ENCODE results near the gene L1CAM. TPM values are rescaled to one million over a fixed set of nuclear protein-coding genes. Genes with fewer than 3 reads are reported as not detected.

Gene L1CAM
- polyA plus RNA-seq, 2 of the 4 experiments (the other 2 are of a cell fraction), result 1.9 to 14.2 TPM

- CTCF ChIA-PET, result interaction anchor here (4.5 to 25.1 kb wide), 2 partner anchors 11 kb away, joined by 26 to 363 read pairs; partner anchors contain the start of gene RENBP
Observed at GRCh38 chrX:153934148-153934761, 48.3 kb upstream of the L1CAM start.

DNA sequence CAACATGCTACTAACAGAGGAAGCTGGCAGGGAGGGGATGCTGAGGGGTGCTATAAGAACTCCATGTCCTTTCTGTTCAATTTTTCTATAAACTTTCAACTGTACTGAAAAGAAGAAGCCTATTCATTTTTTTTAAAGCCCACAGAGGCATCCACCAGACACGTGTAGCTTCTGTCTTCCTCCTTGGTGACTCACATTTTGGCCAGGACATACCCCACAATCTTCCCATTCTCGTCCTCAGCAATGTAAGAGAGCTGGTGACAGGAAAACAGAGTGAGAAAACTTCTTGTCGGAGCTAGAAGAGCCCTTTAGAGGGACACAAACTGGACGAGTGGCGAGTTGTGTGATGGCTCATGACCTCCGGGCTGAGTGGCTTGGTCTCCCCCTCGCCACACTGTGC is 47.8 kb upstream of the L1CAM start:
- Histone ChIP-seq H3K9me3 (no peaks in the 10 kb centered on the region), H3K4me2 (peak overlapping the region; percentile 90), H3K4me3 (peak overlapping the region; percentile 91), H3K4me1 (peaks cover 17% of the 10 kb centered on the region), H3K27ac (peak overlapping the region; percentile 86 to 92)
- no peak for TF ChIP-seq MAFK (IDR thresholded peaks at IDR 0.05; ENCODE audit: partially characterized antibody)
- TF ChIP-seq, protein P1, sequence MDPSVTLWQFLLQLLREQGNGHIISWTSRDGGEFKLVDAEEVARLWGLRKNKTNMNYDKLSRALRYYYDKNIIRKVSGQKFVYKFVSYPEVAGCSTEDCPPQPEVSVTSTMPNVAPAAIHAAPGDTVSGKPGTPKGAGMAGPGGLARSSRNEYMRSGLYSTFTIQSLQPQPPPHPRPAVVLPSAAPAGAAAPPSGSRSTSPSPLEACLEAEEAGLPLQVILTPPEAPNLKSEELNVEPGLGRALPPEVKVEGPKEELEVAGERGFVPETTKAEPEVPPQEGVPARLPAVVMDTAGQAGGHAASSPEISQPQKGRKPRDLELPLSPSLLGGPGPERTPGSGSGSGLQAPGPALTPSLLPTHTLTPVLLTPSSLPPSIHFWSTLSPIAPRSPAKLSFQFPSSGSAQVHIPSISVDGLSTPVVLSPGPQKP (IDR thresholded peaks at IDR 0.05; ENCODE audit: low read depth, low read length), result no peak
- TF ChIP-seq NPAS2 (CRISPR knock-in tag; IDR thresholded peaks at IDR 0.05; ENCODE audit: borderline replicate concordance), result no peak
- no peak for TF ChIP-seq FOSL2 (IDR thresholded peaks at IDR 0.05)
- no peak for TF ChIP-seq FOSL2 (CRISPR knock-in tag; IDR thresholded peaks at IDR 0.05)
- TF ChIP-seq RAD21 (conservative IDR thresholded peaks at IDR 0.05 in 1 of 2, IDR thresholded peaks at IDR 0.05 in 1 of 2), result no peak
- WGBS (ENCODE audit: missing lambda C conversion rate), result 13% methylated on average over 7 of the region's 7 CpGs
- no peak for FAIRE-seq
- no peak for ATAC-seq
- no peak for DNase-seq (ENCODE audit: low read depth in 1 of 2, low spot score in 1 of 2)
- POLR2A ChIA-PET, result no interaction called here
- CTCF ChIA-PET, result interaction anchor here (0.6 to 25.1 kb wide), 3 partner anchors 11 to 174 kb away, joined by 4 to 363 read pairs (median 26); partner anchors contain the start of gene RENBP

More at GRCh38 chrX:153934148-153934761, 48.3 kb upstream of the L1CAM start:
- ATAC-seq, result peak in 1 of 2 experiments; percentile 8; a peak in 2 of 6 replicates
- Histone ChIP-seq H3K27ac (peak overlapping the region; percentile 86 to 92), H3K9me3 (no peaks in the 10 kb centered on the region), H3K4me3 (peak overlapping the region; percentile 91), H3K4me1 (peaks cover 12% of the 10 kb centered on the region), H3K4me2 (peak overlapping the region; percentile 90)
- DNase-seq (ENCODE audit: low read depth in 1 of 2, low spot score in 1 of 2), result no peak
- POLR2A ChIA-PET, result interaction anchor here (1.0 kb wide), 1 partner anchor 37 kb away, joined by 4 read pairs; the partner anchor contains the start of gene HCFC1
- TF ChIP-seq HEYL (CRISPR knock-in tag; IDR thresholded peaks at IDR 0.05), result no peak
- TF ChIP-seq JUNB (IDR thresholded peaks at IDR 0.05), result no peak
- no peak for TF ChIP-seq RFX5 (IDR thresholded peaks at IDR 0.05)
- TF ChIP-seq ZFP36 (IDR thresholded peaks at IDR 0.05; ENCODE audit: borderline replicate concordance, partially characterized antibody), result no peak
- no peak for TF ChIP-seq ZC3H11A (IDR thresholded peaks at IDR 0.05)
- TF ChIP-seq FOXS1 (CRISPR knock-in tag; IDR thresholded peaks at IDR 0.05), result no peak
- TF ChIP-seq, protein P2, sequence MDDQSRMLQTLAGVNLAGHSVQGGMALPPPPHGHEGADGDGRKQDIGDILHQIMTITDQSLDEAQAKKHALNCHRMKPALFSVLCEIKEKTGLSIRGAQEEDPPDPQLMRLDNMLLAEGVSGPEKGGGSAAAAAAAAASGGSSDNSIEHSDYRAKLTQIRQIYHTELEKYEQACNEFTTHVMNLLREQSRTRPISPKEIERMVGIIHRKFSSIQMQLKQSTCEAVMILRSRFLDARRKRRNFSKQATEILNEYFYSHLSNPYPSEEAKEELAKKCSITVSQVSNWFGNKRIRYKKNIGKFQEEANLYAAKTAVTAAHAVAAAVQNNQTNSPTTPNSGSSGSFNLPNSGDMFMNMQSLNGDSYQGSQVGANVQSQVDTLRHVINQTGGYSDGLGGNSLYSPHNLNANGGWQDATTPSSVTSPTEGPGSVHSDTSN (IDR thresholded peaks at IDR 0.05), result no peak
- no peak for TF ChIP-seq MYC (IDR thresholded peaks at IDR 0.05; ENCODE audit: borderline replicate concordance, low read length)
- TF ChIP-seq, protein P3, sequence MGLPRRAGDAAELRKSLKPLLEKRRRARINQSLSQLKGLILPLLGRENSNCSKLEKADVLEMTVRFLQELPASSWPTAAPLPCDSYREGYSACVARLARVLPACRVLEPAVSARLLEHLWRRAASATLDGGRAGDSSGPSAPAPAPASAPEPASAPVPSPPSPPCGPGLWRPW (IDR thresholded peaks at IDR 0.05), result no peak
- no peak for TF ChIP-seq FOSB (CRISPR knock-in tag; IDR thresholded peaks at IDR 0.05)
- TF ChIP-seq EP300 (IDR thresholded peaks at IDR 0.05), result no peak
- TF ChIP-seq BCL3 (IDR thresholded peaks at IDR 0.05), result no peak
- TF ChIP-seq CBX2 (IDR thresholded peaks at IDR 0.05; ENCODE audit: borderline replicate concordance, low read depth), result no peak
- no peak for TF ChIP-seq CEBPB (IDR thresholded peaks at IDR 0.05)
- TF ChIP-seq KDM1A (IDR thresholded peaks at IDR 0.05; ENCODE audit: low read depth), result no peak
- TF ChIP-seq HMGXB4 (CRISPR knock-in tag; IDR thresholded peaks at IDR 0.05; ENCODE audit: borderline replicate concordance), result no peak
- no peak for TF ChIP-seq MAFK (IDR thresholded peaks at IDR 0.05; ENCODE audit: partially characterized antibody)
- WGBS (ENCODE audit: missing lambda C conversion rate), result 0% methylated on average over 6 of the region's 33 CpGs
- FAIRE-seq, result no peak
